ENCODE results near the gene RAG1. TPM values are rescaled to one million over a fixed set of nuclear protein-coding genes. Genes with fewer than 3 reads are reported as not detected.

The RAG1 gene
- total RNA-seq, 4 donors from 2014 or later: 0.22 to 0.60 (median 0.41) TPM

DNA sequence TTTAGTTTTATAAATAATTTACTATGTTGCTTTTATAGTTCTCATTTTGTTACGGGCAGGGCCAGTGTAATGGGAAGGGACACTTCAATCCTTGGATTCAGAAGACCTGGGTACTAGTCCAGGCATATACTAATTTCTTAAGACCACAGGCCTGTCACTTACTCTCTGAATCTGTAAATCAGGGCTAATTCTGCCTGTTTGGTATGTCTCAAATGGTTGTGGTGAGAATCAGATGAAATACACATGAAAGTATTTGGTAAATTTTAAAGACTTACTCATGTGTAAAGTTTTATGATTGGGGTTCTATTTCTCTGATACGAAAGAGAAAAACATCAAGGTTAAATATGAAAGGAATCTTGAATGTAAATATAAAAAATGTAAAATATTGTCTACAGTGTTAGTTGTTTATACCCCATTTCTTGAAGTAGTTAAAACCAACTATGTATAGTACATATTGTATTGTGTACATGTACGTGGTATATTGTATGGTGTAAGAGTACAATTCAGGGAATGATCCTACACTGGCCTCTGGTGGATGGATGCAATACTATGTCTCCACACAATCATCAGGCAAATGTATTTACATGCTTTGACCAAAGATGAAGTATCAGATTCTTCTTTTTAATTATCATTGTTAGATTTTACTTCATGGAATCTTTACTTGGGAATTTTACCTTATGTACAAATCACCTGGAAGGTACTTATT is 54.8 kb downstream of the RAG1 start:
- DNase-seq (ENCODE audit: low spot score in 2 of 2): no peak
- H3K4me1 ChIP-seq: peaks cover 0 to 22% (median 0%) of the 10 kb centered on the region in 4 donors
- no peak overlapping the region for H3K27ac ChIP-seq
- no peak overlapping the region for H3K4me3 ChIP-seq
- H3K27me3 ChIP-seq: no peaks in the 10 kb centered on the region
- no peaks in the 10 kb centered on the region for H3K9me3 ChIP-seq
- TF ChIP-seq, protein P1, sequence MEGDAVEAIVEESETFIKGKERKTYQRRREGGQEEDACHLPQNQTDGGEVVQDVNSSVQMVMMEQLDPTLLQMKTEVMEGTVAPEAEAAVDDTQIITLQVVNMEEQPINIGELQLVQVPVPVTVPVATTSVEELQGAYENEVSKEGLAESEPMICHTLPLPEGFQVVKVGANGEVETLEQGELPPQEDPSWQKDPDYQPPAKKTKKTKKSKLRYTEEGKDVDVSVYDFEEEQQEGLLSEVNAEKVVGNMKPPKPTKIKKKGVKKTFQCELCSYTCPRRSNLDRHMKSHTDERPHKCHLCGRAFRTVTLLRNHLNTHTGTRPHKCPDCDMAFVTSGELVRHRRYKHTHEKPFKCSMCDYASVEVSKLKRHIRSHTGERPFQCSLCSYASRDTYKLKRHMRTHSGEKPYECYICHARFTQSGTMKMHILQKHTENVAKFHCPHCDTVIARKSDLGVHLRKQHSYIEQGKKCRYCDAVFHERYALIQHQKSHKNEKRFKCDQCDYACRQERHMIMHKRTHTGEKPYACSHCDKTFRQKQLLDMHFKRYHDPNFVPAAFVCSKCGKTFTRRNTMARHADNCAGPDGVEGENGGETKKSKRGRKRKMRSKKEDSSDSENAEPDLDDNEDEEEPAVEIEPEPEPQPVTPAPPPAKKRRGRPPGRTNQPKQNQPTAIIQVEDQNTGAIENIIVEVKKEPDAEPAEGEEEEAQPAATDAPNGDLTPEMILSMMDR (IDR thresholded peaks at IDR 0.05): peak in 2 of 5 experiments; percentile 30 to 31
- no peak for TF ChIP-seq POLR2A (IDR thresholded peaks at IDR 0.05)
- WGBS, 2 donors: 69 to 73% methylated on average over 3 of the region's 3 CpGs
- no peaks in the 10 kb centered on the region for H3K36me3 ChIP-seq

DNA sequence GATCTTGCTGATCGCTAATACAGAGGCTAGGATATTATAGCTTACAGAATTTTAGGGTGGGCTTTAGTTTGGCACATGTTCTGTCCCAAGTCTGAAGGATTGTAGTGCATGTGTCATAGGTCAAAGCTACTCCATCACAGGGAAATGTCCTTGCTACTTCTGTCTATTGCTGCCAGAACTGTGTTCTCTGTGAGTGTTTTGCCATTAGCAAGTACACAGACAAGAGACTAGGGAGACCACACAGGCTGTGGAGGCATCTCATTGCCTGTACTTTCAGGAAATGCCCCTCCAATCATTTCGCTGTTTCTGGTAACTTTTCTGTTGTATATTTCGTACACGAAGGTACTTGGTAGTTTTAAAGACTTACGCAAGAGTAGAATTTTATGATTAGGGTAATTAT is 55.7 kb downstream of the RAG1 start:
- no peak overlapping the region for H3K4me3 ChIP-seq
- no peak for DNase-seq (ENCODE audit: low spot score in 2 of 2)
- H3K4me1 ChIP-seq: peaks cover 0 to 20% (median 0%) of the 10 kb centered on the region in 4 donors
- no peaks in the 10 kb centered on the region for H3K36me3 ChIP-seq
- H3K27ac ChIP-seq: no peak overlapping the region
- WGBS, 2 donors: 88 to 91% methylated on average over 5 of the region's 5 CpGs
- H3K9me3 ChIP-seq: no peaks in the 10 kb centered on the region
- TF ChIP-seq POLR2A (IDR thresholded peaks at IDR 0.05) (no peak), EP300 (IDR thresholded peaks at IDR 0.05) (no peak)
- TF ChIP-seq, protein P1 (IDR thresholded peaks at IDR 0.05): no peak
- no peaks in the 10 kb centered on the region for H3K27me3 ChIP-seq

DNA sequence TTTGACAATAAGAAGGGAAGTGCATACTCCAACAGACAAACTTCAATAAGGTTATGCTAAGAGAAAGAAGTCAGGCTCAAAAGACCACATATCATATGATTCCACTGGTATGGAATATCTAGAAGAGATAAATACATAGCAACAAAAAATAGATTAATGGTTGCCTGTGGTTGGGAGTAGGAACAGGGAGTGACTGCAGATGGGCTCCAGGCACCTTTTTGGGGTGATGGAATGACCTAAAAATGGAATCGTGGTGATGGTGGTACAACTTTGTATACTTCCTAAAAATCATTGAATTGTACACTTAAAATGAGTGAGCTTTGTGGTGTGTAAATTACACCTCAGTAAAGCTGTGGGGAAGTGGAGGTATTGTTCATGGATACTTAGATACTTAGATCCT is 59.2 kb downstream of the RAG1 start:
- no peaks in the 10 kb centered on the region for H3K4me1 ChIP-seq
- WGBS, 2 donors: 90 to 93% methylated on average over 1 of the region's 1 CpG
- H3K27me3 ChIP-seq: no peaks in the 10 kb centered on the region
- H3K36me3 ChIP-seq: no peaks in the 10 kb centered on the region
- no peak for DNase-seq (ENCODE audit: low spot score in 2 of 2)
- no peak overlapping the region for H3K27ac ChIP-seq
- H3K9me3 ChIP-seq: no peaks in the 10 kb centered on the region
- TF ChIP-seq, protein P1 (IDR thresholded peaks at IDR 0.05): no peak
- TF ChIP-seq EP300 (IDR thresholded peaks at IDR 0.05): no peak
- no peak for TF ChIP-seq POLR2A (IDR thresholded peaks at IDR 0.05)
- H3K4me3 ChIP-seq: no peak overlapping the region

DNA sequence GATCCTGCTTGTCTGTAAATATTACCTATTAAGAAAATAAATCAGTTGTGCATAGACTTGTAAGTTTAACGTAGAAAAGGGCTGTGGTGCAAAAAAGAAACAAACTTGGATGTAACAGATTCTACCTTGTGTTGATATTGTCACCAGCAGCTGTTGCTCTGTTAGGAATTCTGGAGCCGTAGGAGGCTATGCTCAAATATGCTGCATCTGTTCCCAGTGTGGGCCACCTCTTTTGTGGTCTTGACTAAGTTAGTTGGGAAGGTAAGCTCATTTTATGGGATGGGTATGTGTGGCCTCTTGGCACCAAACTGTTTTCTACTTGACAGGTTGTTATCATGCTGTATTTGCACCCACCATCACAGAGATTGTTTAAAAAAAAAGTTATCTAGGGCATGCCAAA is 59.7 kb downstream of the RAG1 start:
- DNase-seq (ENCODE audit: low spot score in 2 of 2): no peak
- H3K4me3 ChIP-seq: no peak overlapping the region
- H3K36me3 ChIP-seq: no peaks in the 10 kb centered on the region
- H3K27ac ChIP-seq: no peak overlapping the region
- TF ChIP-seq POLR2A (IDR thresholded peaks at IDR 0.05) (no peak), EP300 (IDR thresholded peaks at IDR 0.05) (no peak)
- TF ChIP-seq, protein P1 (IDR thresholded peaks at IDR 0.05): no peak
- H3K4me1 ChIP-seq: no peaks in the 10 kb centered on the region
- 90 to 95% methylated on average over 2 of the region's 2 CpGs for WGBS, 2 donors
- H3K9me3 ChIP-seq: no peaks in the 10 kb centered on the region
- H3K27me3 ChIP-seq: no peaks in the 10 kb centered on the region

DNA sequence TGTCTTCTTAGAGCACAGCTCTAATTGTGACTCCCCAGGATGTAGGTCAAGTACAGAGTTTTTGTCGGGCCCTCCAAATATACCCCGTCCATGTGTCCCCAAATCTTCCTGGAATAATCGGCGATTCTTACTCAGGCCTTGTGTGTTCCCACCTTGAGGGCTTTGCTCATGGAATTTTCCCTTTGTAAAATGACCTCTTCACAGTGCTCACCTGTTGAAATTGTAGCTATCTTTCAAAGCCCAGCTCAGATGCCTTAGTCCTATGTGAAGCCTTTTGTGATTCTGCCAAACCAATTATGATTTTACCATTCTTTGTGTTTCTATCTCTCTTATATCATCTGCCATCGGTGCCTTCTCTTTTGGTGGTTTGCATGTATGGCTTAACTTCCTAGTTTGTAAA is 60.3 kb downstream of the RAG1 start:
- 89 to 95% methylated on average over 5 of the region's 5 CpGs for WGBS, 2 donors
- H3K9me3 ChIP-seq: no peaks in the 10 kb centered on the region
- no peaks in the 10 kb centered on the region for H3K27me3 ChIP-seq
- no peak overlapping the region for H3K4me3 ChIP-seq
- no peak for DNase-seq (ENCODE audit: low spot score in 2 of 2)
- H3K36me3 ChIP-seq: no peaks in the 10 kb centered on the region
- H3K27ac ChIP-seq: no peak overlapping the region
- no peaks in the 10 kb centered on the region for H3K4me1 ChIP-seq
- TF ChIP-seq, protein P1 (IDR thresholded peaks at IDR 0.05): no peak
- TF ChIP-seq EP300 (IDR thresholded peaks at IDR 0.05) (no peak), POLR2A (IDR thresholded peaks at IDR 0.05) (no peak)

Measured in tibial nerve (tissue), 4 donors.